ENCODE measurements around the gene DTX4. TPM values are rescaled to one million over a fixed set of nuclear protein-coding genes. Genes with fewer than 3 reads are reported as not detected.

The DTX4 gene
- total and polyA plus RNA-seq, 2 of the 4 experiments (the other 2 are of a cell fraction): 2.7 to 3.0 TPM

DNA sequence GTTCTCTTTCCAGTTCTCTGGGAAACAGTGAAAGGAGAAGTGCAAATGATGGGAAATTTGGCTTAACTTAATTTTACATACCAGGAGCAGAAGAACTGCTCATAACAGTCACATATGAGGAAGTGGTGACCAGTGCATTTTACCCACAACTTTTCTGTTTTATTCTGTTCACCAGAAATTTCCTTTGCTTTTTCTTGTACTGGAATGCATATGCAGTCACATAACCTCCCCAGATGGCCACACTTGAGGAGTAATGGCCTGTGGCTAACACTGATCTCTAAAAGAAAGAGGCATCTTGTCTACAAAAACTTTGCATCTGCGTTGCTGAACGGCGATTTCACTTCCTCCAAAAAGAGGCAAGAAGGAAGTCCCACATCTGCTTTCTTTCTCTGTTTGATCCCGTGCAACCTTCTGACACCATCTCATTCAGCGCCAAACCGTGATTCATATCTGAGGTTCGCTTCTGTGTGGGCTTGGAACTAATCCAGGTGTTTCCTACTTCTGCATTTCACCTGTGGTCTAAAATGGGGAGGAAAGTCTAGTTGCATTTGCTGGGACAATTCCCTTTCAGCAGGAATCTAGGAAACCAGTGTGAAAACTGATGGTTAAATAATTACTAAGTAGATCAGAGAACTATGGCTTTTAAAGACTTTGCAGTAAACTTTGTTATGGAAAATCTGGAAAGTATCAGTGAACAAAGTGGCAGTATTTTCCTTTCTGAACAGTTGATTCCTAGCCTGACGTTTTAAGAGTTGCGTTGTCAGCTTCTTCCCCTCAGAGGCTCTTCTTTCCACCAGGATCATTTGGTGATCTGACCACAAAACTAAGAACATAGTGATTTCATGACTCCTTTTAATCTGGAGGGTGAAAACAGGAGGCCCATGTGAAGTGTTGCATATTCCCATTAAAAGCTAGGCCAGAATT lies 45.0 kb downstream of the DTX4 start:
- no peaks in the 10 kb centered on the region for H4K20me1 ChIP-seq (ENCODE audit: insufficient read depth, low read length)
- H3K4me1 ChIP-seq (ENCODE audit: control insufficient read depth, insufficient read depth, low read length): peaks cover 18% of the 10 kb centered on the region
- H2AK5ac ChIP-seq (ENCODE audit: low read depth, low read length): no peak overlapping the region
- H2AK9ac ChIP-seq (replicated peaks; ENCODE audit: low read depth, low read length, poor library complexity): no peak overlapping the region
- peak overlapping the region; percentile 70; the same call in 1 of the 2 replicates for H2BK120ac ChIP-seq (ENCODE audit: low read depth, low read length)
- peak; percentile 80 for TF ChIP-seq BHLHE40 (IDR thresholded peaks at IDR 0.05; ENCODE audit: low read depth, low read length)
- no peak for TF ChIP-seq RAD21 (IDR thresholded peaks at IDR 0.05; ENCODE audit: low read length)
- TF ChIP-seq CEBPB (IDR thresholded peaks at IDR 0.05; ENCODE audit: low read depth, low read length): no peak
- H3K79me1 ChIP-seq (ENCODE audit: low read depth in 1 of 2, low read length in 2 of 2): no peaks in the 10 kb centered on the region
- H3K9ac ChIP-seq (ENCODE audit: low read depth, low read length): no peak overlapping the region
- peak overlapping the region; percentile 3 for H2AFZ ChIP-seq (replicated peaks; ENCODE audit: low read length, poor library complexity)
- peaks cover 12% of the 10 kb centered on the region for H3K27me3 ChIP-seq (ENCODE audit: control insufficient read depth, insufficient read depth, low read length)
- DNase-seq: peak; percentile 67
- no TSS peak for BruUV-seq (replicated peaks)
- no peak overlapping the region for H3K4me3 ChIP-seq (ENCODE audit: insufficient read depth, low read depth, low read length)
- H4K5ac ChIP-seq (ENCODE audit: low read depth, low read length): no peak overlapping the region; the same call in 1 of the 2 replicates
- H2BK5ac ChIP-seq (ENCODE audit: low read depth, low read length, poor library complexity, severe bottlenecking): no peak overlapping the region
- dilution Hi-C loops (cut with HindIII; ENCODE audit: low sequenced_read_pairs, unreplicated experiment): no loop called here
- no peak overlapping the region for H3K27ac ChIP-seq (ENCODE audit: insufficient read depth, low read length)
- H3K14ac ChIP-seq (replicated peaks; ENCODE audit: low read depth, low read length): peak overlapping the region; percentile 38; the same call in 1 of the 2 replicates
- CTCF ChIA-PET: no interaction called here
- H2BK20ac ChIP-seq (ENCODE audit: low read depth, low read length): peak overlapping the region; percentile 50
- H3K23ac ChIP-seq (ENCODE audit: low read depth, low read length): peak overlapping the region; percentile 29
- peak overlapping the region; percentile 48; the same call in 1 of the 2 replicates for H3K4me2 ChIP-seq (ENCODE audit: low read depth, low read length)
- H3K9me3 ChIP-seq (ENCODE audit: control insufficient read depth, insufficient read depth, low read length): no peaks in the 10 kb centered on the region
- no peak overlapping the region for H3K56ac ChIP-seq (ENCODE audit: extremely low read depth, insufficient read depth, low read length)
- peak overlapping the region; percentile 10 to 53; a peak in 2 of 4 replicates for H4K8ac ChIP-seq (ENCODE audit: low read depth in 2 of 2, low read length in 2 of 2)
- POLR2A ChIA-PET (ENCODE audit: unreplicated experiment): no interaction called here
- in situ Hi-C loops (cut with MboI; ENCODE audit: low sequenced_read_pairs): no loop called here
- 56% methylated on average over 3 of the region's 9 CpGs; no CpG with 5 or more reads in 1 of the 2 experiments for WGBS, 2 experiments (ENCODE audit: extremely low coverage in 2 of 2, insufficient read length in 1 of 2)
- no peak overlapping the region for H4K91ac ChIP-seq (ENCODE audit: insufficient read depth, low read depth, low read length)
- intact Hi-C loops (cut with micrococcal nuclease): no loop called here
- H3K18ac ChIP-seq (ENCODE audit: low read depth, low read length): peak overlapping the region; percentile 2
- H2BK15ac ChIP-seq (ENCODE audit: low read depth, low read length): 0 out of 3 replicates have a peak overlapping the region, but pooled peaks have one; percentile 4
- H3K9me1 ChIP-seq (ENCODE audit: insufficient read depth, low read length): peaks cover 11% of the 10 kb centered on the region
- H3K36me3 ChIP-seq (ENCODE audit: control insufficient read depth, insufficient read depth, low read length): no peaks in the 10 kb centered on the region
- no peak for ATAC-seq (ENCODE audit: low read depth)
- no peak overlapping the region for H3K4ac ChIP-seq (ENCODE audit: low read depth, low read length)
